Endothelial cell of umbilical vein (primary cell): ENCODE measurements around the gene MAP3K7CL. TPM values are rescaled to one million over a fixed set of nuclear protein-coding genes. Genes with fewer than 3 reads are reported as not detected.
A peak's percentile ranks its signal among the peaks of the same experiment; 100 is the strongest.

Source experiments
- BruUV-seq: library from RNA; stranded (reverse); fragments of 400-500 nt; replicated peaks from 2 replicates; lab custom pipeline; 2021; lab: Mats Ljungman, UMichigan
- CTCF ChIA-PET: fragments of 300-600, 350-600 bp; sonication (Branson Sonifier 250); formaldehyde crosslinking; loops from one replicate; lab custom pipeline; 2021; ENCODE audit warnings: antibody characterized with exemption, inconsistent platforms; lab: Charles Lee
- POLR2A ChIA-PET: fragments of 300-600, 350-600 bp; sonication (Branson Sonifier 250); formaldehyde crosslinking; loops from one replicate; lab custom pipeline; 2021; ENCODE audit warnings: antibody characterized with exemption, inconsistent platforms; lab: Charles Lee
- DNase-seq: peaks from one replicate; pipeline ENCODE4 v3.0.0-alpha.2; 2011; ENCODE audit warnings: low read depth, low spot score
- FAIRE-seq: peaks from 2 replicates; lab custom pipeline; 2011; peaks lifted over from hg19 to GRCh38; lab: Jason Lieb, UNC
- H2AFZ ChIP-seq: 2 replicates; pipeline ENCODE4 v1.6.0; 2012; ENCODE audit warnings: low read depth, low read length, control low read depth, inconsistent platforms
- H3K27ac ChIP-seq: 2 replicates; pipeline ENCODE4 v1.5.1; 2011; ENCODE audit warnings: low read depth, mild to moderate bottlenecking, control low read depth, low read length, moderate library complexity; ENCODE audit not compliant: insufficient read depth
- H3K27me3 ChIP-seq, 2 experiments: 2 replicates each; pipeline versions ENCODE4 v1.6.0 to v1.6.1; 2011; ENCODE audit warnings: low read length in 2 of 2, mixed read lengths in 1 of 2; ENCODE audit not compliant: control insufficient read depth in 2 of 2, insufficient read depth in 2 of 2
- H3K36me3 ChIP-seq, 2 experiments: 2 replicates in 1 of 2; 3 replicates in 1 of 2; pipeline ENCODE4 v1.5.1; 2011; ENCODE audit warnings: low read length in 2 of 2, mild to moderate bottlenecking in 1 of 2, moderate library complexity in 1 of 2; ENCODE audit not compliant: control insufficient read depth in 2 of 2, insufficient read depth in 2 of 2; ENCODE audit errors: extremely low read depth in 1 of 2
- H3K4me1 ChIP-seq: 3 replicates; pipeline ENCODE4 v1.5.1; 2011; ENCODE audit warnings: mild to moderate bottlenecking, low read length; ENCODE audit not compliant: control insufficient read depth, insufficient read depth; ENCODE audit errors: extremely low read depth
- H3K4me2 ChIP-seq: 2 replicates; pipeline ENCODE4 v1.6.1; 2011; ENCODE audit warnings: low read length, control low read depth, mixed read lengths; ENCODE audit not compliant: insufficient read depth
- H3K4me3 ChIP-seq, 3 experiments: fragments of 200-600 bp in 1 of 3; sonication (generic), shearing (Covaris generic) in 1 of 3; replicated peaks in 1 of 3; 2 replicates each; pipeline ENCODE4 v1.5.1; 2011 to 2016; ENCODE audit warnings: control low read depth in 3 of 3, low read length in 3 of 3, mild to moderate bottlenecking in 2 of 3, inconsistent platforms in 1 of 3, low read depth in 1 of 3, moderate library complexity in 1 of 3; ENCODE audit not compliant: insufficient read depth in 1 of 3
- H3K79me2 ChIP-seq: 2 replicates; pipeline ENCODE4 v1.6.0; 2012; ENCODE audit warnings: low read length, inconsistent platforms; ENCODE audit not compliant: control insufficient read depth, insufficient read depth
- H3K9ac ChIP-seq: replicated peaks from 2 replicates; pipeline ENCODE3; 2011; ENCODE audit warnings: low read length, control low read depth; ENCODE audit not compliant: insufficient read depth; ENCODE audit errors: extremely low read depth
- H3K9me1 ChIP-seq: replicated peaks from 3 replicates; pipeline ENCODE4 v1.6.0; 2011; ENCODE audit warnings: mild to moderate bottlenecking, low read length; ENCODE audit not compliant: control insufficient read depth, insufficient read depth; ENCODE audit errors: extremely low read depth
- H3K9me3 ChIP-seq: replicated peaks from 2 replicates; pipeline ENCODE4 v1.5.1; 2012; ENCODE audit warnings: low read length, inconsistent platforms; ENCODE audit not compliant: control insufficient read depth, insufficient read depth
- H4K20me1 ChIP-seq: replicated peaks from 2 replicates; pipeline ENCODE3; 2011; ENCODE audit warnings: mild to moderate bottlenecking, low read length; ENCODE audit not compliant: control insufficient read depth, insufficient read depth; ENCODE audit errors: extremely low read depth
- CTCF ChIP-seq, 2 donors: IDR thresholded peaks; 1 replicate in 1 of 2; 2 replicates in 1 of 2; pipeline ENCODE4 v1.5.1; 2011; ENCODE audit warnings: low read length in 2 of 2, mild to moderate bottlenecking in 2 of 2, moderate library complexity in 2 of 2, control low read depth in 1 of 2, inconsistent platforms in 1 of 2, low read depth in 1 of 2; ENCODE audit not compliant: insufficient read depth in 1 of 2; ENCODE audit errors: extremely low read depth in 1 of 2
- EZH2 ChIP-seq: IDR thresholded peaks from 2 replicates; pipeline ENCODE4 v1.6.1; 2012; ENCODE audit warnings: borderline replicate concordance, low read depth, mild to moderate bottlenecking, moderate library complexity, low read length, inconsistent platforms; ENCODE audit not compliant: severe bottlenecking
- FOS ChIP-seq: IDR thresholded peaks from 2 replicates; pipeline ENCODE4 v1.6.1; 2011; ENCODE audit warnings: mild to moderate bottlenecking, low read length, moderate library complexity, borderline replicate concordance; ENCODE audit not compliant: insufficient read depth
- GATA2 ChIP-seq: IDR thresholded peaks from 2 replicates; pipeline ENCODE4 v1.7.0; 2011; ENCODE audit warnings: low read depth, mild to moderate bottlenecking, moderate library complexity, mixed read lengths, low read length; ENCODE audit not compliant: insufficient read length, insufficient read depth
- JUN ChIP-seq: IDR thresholded peaks from 2 replicates; pipeline ENCODE4 v1.6.1; 2011; ENCODE audit warnings: borderline replicate concordance, low read depth; ENCODE audit not compliant: insufficient read length, insufficient read depth
- MAX ChIP-seq: IDR thresholded peaks from 2 replicates; pipeline ENCODE4 v1.6.1; 2011; ENCODE audit not compliant: insufficient read depth, insufficient read length
- MYC ChIP-seq: IDR thresholded peaks from one replicate; pipeline ENCODE4 v1.6.1; 2011; ENCODE audit warnings: mild to moderate bottlenecking, low read depth, low read length
- POLR2A ChIP-seq: IDR thresholded peaks from 2 replicates; pipeline ENCODE4 v1.6.1; 2012; ENCODE audit warnings: low read depth, mild to moderate bottlenecking, control low read depth, low read length
- POLR2AphosphoS5 ChIP-seq: IDR thresholded peaks from 2 replicates; pipeline ENCODE4 v1.6.1; 2012; ENCODE audit warnings: low read depth, mild to moderate bottlenecking, control low read depth, low read length, moderate library complexity; ENCODE audit not compliant: insufficient read depth
- dilution Hi-C: fragments of 300-500 bp; cut with MboI; formaldehyde crosslinking; loops from one replicate; pipeline ENCODE4 v1.15.0; 2019; ENCODE audit warnings: low sequenced_read_pairs; ENCODE audit not compliant: extremely low pct_ligation_motif_present
- intact Hi-C: fragments of 100-400 bp; cut with micrococcal nuclease; formaldehyde crosslinking; loops from one replicate; pipeline ENCODE4 v1.10.0; 2022
- polyA plus RNA-seq, 4 experiments: library from polyadenylated mRNA; depleted of rRNA in 3 of 4; stranded (reverse) in 3 of 4; unstranded in 1 of 4; fragments of >200 nt; gene quantifications; 2 replicates each; pipeline versions ENCODE4 v1.2.1 to v1.2.3, GENCODE V29; 2011 to 2012; ENCODE audit warnings: missing spikeins in 1 of 4
- total RNA-seq: library from RNA; stranded (reverse); gene quantifications from 2 replicates; pipeline ENCODE4 v1.2.3, GENCODE V29; 2021

The MAP3K7CL gene
- total and polyA plus RNA-seq, 2 donors (not counting 3 experiments of a cell fraction or from before 2014, with no cell fraction given) = 6.1 to 8.1 TPM

- peaks cover 35% of the 10 kb centered on the region for H3K4me1 ChIP-seq
- H3K9me3 ChIP-seq = no peaks in the 10 kb centered on the region
- no peaks in the 10 kb centered on the region for H3K27me3 ChIP-seq
- peak overlapping the region; percentile 72 for H3K4me2 ChIP-seq
- dilution Hi-C loops (no loop called here), intact Hi-C loops (loop anchor here (1.0 to 2.0 kb wide), 8 partner anchors 19 to 197 kb away; partner anchors contain the start of gene CCT8)
- no peaks in the 10 kb centered on the region for H3K9me1 ChIP-seq
- TF ChIP-seq EZH2 (no peak), JUN (peak; percentile 98), MYC (no peak), POLR2A (no peak), GATA2 (peak; percentile 22), MAX (no peak), FOS (peak; percentile 99), POLR2AphosphoS5 (peak; percentile 72), CTCF (IDR thresholded peaks at IDR 0.05; ENCODE audit: extremely low read depth in 1 of 2, insufficient read depth in 1 of 2, low read depth in 1 of 2, low read length in 2 of 2) (no peak)
- ChIA-PET CTCF (interaction anchor here (1.0 to 3.7 kb wide), 10 partner anchors 9 to 203 kb away, joined by 3 to 14 read pairs (median 6); no protein-coding TSS in a partner anchor), POLR2A (interaction anchor here (0.7 to 1.9 kb wide), 2 partner anchors 16 to 154 kb away, joined by 3 to 9 read pairs; partner anchors contain the start of gene BACH1)
- BruUV-seq = no TSS peak
- peak overlapping the region; percentile 52 for H2AFZ ChIP-seq
- peak overlapping the region in 1 of 3 experiments; percentile 41 for H3K4me3 ChIP-seq
- H3K36me3 ChIP-seq = no peaks in the 10 kb centered on the region
- peak overlapping the region; percentile 72 for H3K9ac ChIP-seq
- H4K20me1 ChIP-seq = no peaks in the 10 kb centered on the region
- peak overlapping the region; percentile 97 for H3K27ac ChIP-seq
- no peaks in the 10 kb centered on the region for H3K79me2 ChIP-seq
- FAIRE-seq (peak; percentile 97), DNase-seq (peak; percentile 96)
Measured at GRCh38 chr21:29145354-29145782, 14.9 kb downstream of the MAP3K7CL start.
